ENCODE results near the gene IGF2BP2.

IGF2BP2 gene

DNA sequence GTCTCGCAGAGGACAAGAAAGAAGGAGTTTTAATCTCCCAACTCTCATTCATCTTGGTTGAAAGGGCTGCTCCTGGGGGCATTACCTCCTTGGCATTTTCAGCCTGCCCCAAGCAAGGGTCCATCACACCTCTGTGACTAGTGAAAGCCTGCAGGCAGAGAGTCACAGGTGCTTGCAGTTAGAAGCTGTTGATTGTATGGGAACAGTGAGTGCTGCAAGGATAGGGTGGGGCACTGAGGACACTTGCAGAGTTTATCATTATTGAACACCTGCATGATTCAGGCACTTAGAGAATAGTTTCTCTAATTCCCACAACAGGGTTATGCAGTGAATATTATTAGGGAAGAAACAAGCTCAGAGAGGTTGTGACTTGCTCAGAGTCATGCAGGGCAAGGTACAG, 41.7 kb upstream of the IGF2BP2 start:
- Histone ChIP-seq H3K27ac (no peak overlapping the region), H3K4me3 (IDR thresholded peaks at IDR 0.05; ENCODE audit: insufficient read depth, low read depth, low read length) (no peak overlapping the region), H2AFZ (ENCODE audit: low read depth) (no peak overlapping the region), H3K4me1 (ENCODE audit: low read depth, poor library complexity, severe bottlenecking) (no peaks in the 10 kb centered on the region), H3K27me3 (ENCODE audit: insufficient read depth, low read depth) (no peaks in the 10 kb centered on the region), H3K36me3 (ENCODE audit: insufficient read depth) (no peaks in the 10 kb centered on the region), H3K79me2 (ENCODE audit: insufficient read depth, low read depth) (no peaks in the 10 kb centered on the region), H3K9ac (no peak overlapping the region), H3K4me2 (no peak overlapping the region), H4K20me1 (ENCODE audit: insufficient read depth) (no peaks in the 10 kb centered on the region)
- TF ChIP-seq, protein P1, sequence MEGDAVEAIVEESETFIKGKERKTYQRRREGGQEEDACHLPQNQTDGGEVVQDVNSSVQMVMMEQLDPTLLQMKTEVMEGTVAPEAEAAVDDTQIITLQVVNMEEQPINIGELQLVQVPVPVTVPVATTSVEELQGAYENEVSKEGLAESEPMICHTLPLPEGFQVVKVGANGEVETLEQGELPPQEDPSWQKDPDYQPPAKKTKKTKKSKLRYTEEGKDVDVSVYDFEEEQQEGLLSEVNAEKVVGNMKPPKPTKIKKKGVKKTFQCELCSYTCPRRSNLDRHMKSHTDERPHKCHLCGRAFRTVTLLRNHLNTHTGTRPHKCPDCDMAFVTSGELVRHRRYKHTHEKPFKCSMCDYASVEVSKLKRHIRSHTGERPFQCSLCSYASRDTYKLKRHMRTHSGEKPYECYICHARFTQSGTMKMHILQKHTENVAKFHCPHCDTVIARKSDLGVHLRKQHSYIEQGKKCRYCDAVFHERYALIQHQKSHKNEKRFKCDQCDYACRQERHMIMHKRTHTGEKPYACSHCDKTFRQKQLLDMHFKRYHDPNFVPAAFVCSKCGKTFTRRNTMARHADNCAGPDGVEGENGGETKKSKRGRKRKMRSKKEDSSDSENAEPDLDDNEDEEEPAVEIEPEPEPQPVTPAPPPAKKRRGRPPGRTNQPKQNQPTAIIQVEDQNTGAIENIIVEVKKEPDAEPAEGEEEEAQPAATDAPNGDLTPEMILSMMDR (conservative IDR thresholded peaks at IDR 0.05; ENCODE audit: low read depth, low read length): no peak

DNA sequence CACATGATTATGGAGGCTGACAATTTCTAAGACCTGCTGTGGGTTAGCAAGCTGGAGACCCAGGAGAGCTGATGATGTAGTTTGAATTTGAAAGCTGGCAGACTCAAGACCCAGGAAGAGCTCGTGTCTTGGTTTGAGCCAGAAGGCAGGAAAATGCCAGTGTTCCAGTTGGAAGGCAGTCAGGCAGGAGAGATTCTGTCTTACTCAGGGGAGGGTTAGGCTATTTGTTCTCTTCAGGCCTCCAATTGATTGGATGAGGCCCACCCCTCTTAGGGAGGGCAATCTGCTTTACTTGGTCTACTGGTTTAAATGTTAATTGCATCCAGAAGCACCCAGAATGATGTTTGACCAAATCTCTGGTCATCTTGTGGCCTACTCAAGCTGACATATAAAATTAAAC, 40.4 kb upstream of the IGF2BP2 start:
- no peaks in the 10 kb centered on the region for H3K27me3 ChIP-seq (ENCODE audit: insufficient read depth, low read depth)
- no peak overlapping the region for H3K9ac ChIP-seq
- no peak overlapping the region for H3K27ac ChIP-seq
- H2AFZ ChIP-seq (ENCODE audit: low read depth): no peak overlapping the region
- TF ChIP-seq, protein P1 (conservative IDR thresholded peaks at IDR 0.05; ENCODE audit: low read depth, low read length): no peak
- H3K4me2 ChIP-seq: no peak overlapping the region
- no peaks in the 10 kb centered on the region for H3K4me1 ChIP-seq (ENCODE audit: low read depth, poor library complexity, severe bottlenecking)
- H3K36me3 ChIP-seq (ENCODE audit: insufficient read depth): no peaks in the 10 kb centered on the region
- no peaks in the 10 kb centered on the region for H4K20me1 ChIP-seq (ENCODE audit: insufficient read depth)
- H3K79me2 ChIP-seq (ENCODE audit: insufficient read depth, low read depth): no peaks in the 10 kb centered on the region
- H3K4me3 ChIP-seq (IDR thresholded peaks at IDR 0.05; ENCODE audit: insufficient read depth, low read depth, low read length): no peak overlapping the region

DNA sequence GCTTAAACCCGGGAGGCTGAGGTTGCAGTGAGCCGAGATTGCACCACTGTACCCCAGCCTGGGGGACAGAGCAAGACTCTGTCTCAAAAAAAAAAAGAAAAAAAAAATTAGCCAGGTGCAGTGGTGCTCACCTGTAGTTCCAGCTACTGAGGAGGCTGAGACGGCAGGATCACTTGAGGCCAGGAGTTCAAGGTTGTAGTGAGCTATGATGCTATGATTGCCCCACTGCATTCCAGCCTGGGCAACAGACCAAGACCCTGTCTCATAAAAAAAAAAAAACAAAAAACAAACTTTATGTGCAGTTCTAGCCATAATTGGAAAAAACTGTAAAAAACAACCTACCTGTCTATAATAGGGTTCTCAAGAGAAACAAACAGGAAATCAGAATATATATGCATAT, 39.9 kb upstream of the IGF2BP2 start:
- TF ChIP-seq, protein P1 (conservative IDR thresholded peaks at IDR 0.05; ENCODE audit: low read depth, low read length): no peak
- Histone ChIP-seq H2AFZ (ENCODE audit: low read depth) (no peak overlapping the region), H3K79me2 (ENCODE audit: insufficient read depth, low read depth) (no peaks in the 10 kb centered on the region), H3K36me3 (ENCODE audit: insufficient read depth) (no peaks in the 10 kb centered on the region), H3K4me1 (ENCODE audit: low read depth, poor library complexity, severe bottlenecking) (no peaks in the 10 kb centered on the region), H3K9ac (no peak overlapping the region), H4K20me1 (ENCODE audit: insufficient read depth) (no peaks in the 10 kb centered on the region), H3K4me2 (no peak overlapping the region), H3K27me3 (ENCODE audit: insufficient read depth, low read depth) (no peaks in the 10 kb centered on the region), H3K27ac (no peak overlapping the region), H3K4me3 (IDR thresholded peaks at IDR 0.05; ENCODE audit: insufficient read depth, low read depth, low read length) (no peak overlapping the region)

DNA sequence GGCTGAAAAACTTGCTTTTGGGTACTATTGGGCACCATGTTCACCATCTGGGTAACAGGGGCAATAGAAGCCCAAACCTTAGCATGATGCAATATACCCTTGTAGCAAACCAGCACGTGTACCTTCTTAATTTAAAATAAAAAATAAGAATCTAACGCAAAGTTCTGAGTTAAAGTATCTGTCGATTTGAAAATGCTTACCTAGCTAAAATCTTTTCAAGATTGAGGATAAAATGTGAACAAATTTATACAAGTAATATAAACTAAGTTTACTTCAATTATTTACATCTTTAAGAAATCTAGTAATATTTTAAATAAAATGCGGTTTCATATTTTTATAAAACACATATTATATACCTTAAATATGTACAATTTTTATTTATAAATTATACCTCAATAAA, 38.1 kb upstream of the IGF2BP2 start:
- Histone ChIP-seq H4K20me1 (ENCODE audit: insufficient read depth) (no peaks in the 10 kb centered on the region), H3K27me3 (ENCODE audit: insufficient read depth, low read depth) (no peaks in the 10 kb centered on the region), H3K4me1 (ENCODE audit: low read depth, poor library complexity, severe bottlenecking) (no peaks in the 10 kb centered on the region), H3K27ac (no peak overlapping the region), H3K79me2 (ENCODE audit: insufficient read depth, low read depth) (no peaks in the 10 kb centered on the region), H3K4me3 (IDR thresholded peaks at IDR 0.05; ENCODE audit: insufficient read depth, low read depth, low read length) (no peak overlapping the region), H2AFZ (ENCODE audit: low read depth) (no peak overlapping the region), H3K4me2 (no peak overlapping the region), H3K36me3 (ENCODE audit: insufficient read depth) (no peaks in the 10 kb centered on the region), H3K9ac (no peak overlapping the region)
- TF ChIP-seq, protein P1 (conservative IDR thresholded peaks at IDR 0.05; ENCODE audit: low read depth, low read length): no peak
